NCI-H1048 (cell line): ENCODE data around the gene ERBB4.
"Not testable (repeated sequence)": the region's sequence is repeated elsewhere in the genome, so short reads cannot be mapped to it uniquely, and the experiment has no call there.

Source experiments
- DNase-seq: peaks from one replicate; lab custom pipeline; 2025; lab: John Stamatoyannopoulos, UW

The ERBB4 gene

DNA sequence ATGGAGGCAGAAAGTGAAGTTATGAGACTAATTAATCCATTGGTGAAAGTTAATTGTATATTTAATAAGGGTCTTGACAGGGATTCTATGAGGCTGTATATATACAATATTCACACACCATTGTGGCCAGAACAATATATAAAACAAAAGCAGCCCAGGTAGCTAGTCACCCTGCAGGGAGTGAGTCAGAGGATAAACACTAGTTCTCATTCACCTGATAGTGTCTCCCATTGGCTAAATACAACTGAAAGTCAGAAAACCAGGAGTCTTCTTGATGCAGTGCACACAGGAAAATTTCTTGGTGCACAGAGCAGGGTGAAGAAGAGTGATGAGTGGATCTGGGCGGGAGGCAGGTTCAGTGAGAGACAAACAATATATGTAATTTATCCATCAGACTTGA, 465.2 kb downstream of the ERBB4 start:
- DNase-seq, result no peak

DNA sequence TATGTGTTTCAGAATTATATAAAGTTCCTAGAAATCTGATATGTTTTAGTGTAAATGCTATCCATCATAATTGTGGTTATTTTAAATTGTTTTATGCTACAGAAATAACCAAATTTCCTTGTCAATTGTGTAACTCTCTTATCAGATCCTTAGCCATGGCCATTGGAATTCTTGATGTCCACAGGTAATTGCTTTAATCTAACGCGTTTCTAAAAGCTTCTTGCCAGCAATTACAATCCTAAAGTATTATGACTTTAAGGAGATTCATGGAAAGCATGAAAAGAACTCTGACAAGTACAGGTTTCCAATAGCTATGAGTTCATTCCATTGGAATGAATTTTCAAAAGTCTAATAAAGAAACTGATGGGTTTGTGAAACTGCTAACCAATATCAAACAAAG, 472.1 kb downstream of the ERBB4 start:
- no peak for DNase-seq

DNA sequence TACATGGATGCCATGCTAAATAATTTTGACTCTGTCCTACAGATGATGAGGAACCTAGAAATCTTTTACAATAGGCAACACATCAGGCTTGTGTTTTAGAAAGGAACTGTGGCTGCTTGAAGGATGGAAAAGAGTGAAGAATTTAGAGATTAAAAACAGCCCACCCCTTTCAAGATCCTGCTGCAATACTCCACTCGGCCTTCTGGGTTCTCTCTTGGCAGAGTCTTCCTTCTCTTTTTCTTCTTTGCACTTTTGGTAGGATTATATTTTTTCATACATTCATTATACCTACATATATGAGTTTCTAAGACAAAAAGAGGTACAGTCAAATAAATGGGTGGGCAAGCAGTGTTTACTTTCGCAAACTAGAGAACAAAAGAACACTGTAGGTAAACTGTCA, 474.3 kb downstream of the ERBB4 start:
- no peak for DNase-seq

DNA sequence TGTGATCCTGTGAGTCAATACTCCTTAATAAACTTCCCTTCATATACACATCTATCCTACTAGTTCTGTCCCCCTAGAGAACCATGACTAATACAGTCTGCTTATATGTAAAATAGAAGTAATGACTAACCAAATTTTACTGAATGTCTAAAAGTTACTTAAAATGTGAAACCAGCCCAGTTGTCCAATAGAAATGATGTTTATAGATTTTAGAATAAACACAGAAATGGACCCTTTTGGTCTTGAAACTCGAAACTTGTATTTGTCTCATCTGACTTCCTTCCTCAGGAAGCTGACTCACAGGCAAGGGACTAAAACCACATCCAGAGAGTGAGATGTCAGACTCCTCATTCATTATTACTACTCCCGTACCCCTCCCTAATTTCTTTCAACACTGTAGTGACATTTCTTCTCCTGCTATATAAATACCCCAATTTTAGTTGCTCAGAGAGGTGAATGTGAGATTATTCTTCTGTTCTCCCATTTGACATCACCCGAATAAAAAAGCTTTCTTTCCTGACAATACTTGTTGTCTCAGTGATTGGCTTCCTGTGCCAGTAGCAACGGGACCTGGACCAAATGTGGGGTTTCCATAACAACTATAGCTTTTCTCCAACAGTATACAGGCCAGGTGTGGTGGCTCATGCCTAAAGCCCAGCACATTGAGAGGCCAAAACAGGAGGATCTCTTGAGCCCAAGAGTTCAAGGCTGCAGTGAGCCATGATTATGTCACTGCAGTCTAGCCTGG, 486.0 kb downstream of the ERBB4 start:
- no peak for DNase-seq

DNA sequence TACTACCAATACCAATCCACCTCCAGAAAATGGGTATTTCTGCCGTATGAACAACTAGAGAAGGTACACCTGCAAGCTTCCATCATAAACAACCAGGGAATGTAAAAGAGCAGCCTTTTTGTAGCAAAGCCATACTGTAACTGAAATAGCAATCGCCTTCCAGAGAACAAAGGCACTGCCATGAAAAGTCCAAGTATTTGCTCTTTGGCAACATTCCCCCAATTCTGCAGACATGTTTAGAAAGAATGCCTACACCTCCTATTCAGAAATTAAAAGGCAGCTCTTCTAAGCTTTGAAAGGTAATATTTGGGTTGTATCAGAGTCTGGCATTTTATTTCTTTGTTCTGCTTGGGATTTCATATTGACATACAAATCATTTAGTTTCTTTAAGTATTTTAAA, 487.7 kb downstream of the ERBB4 start:
- DNase-seq, result no peak

GRCh38 chr2:212042562-212042961, 496.0 kb downstream of the ERBB4 start:
- DNase-seq, result no peak

- DNase-seq, result no peak
Observed at GRCh38 chr2:212037062-212037461, 501.5 kb downstream of the ERBB4 start.

- no peak for DNase-seq
Observed at GRCh38 chr2:212034841-212035585, 503.6 kb downstream of the ERBB4 start.

DNA sequence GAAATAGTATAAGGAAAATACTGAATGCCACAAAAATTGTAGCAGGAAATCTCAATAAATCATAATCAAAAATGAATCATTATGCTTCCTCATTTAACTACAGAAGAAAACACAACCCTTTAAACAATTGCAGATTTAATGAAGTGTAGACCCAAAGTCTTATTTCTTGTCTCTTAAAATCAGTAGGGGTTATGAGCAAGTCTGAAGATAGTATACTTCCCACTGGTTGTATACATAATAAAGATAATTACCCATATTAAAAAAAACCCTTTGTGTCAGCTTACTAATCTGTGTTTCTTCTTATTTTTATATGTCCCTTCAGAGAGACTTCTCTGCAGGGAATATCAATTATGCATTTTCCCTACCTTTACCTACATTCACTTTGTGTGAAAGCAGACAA, 504.7 kb downstream of the ERBB4 start:
- DNase-seq, result no peak

- DNase-seq, result no peak
Observed at GRCh38 chr2:212032536-212033219, 505.9 kb downstream of the ERBB4 start.

GRCh38 chr2:212032032-212032431, 506.6 kb downstream of the ERBB4 start:
- DNase-seq, result no peak

DNA sequence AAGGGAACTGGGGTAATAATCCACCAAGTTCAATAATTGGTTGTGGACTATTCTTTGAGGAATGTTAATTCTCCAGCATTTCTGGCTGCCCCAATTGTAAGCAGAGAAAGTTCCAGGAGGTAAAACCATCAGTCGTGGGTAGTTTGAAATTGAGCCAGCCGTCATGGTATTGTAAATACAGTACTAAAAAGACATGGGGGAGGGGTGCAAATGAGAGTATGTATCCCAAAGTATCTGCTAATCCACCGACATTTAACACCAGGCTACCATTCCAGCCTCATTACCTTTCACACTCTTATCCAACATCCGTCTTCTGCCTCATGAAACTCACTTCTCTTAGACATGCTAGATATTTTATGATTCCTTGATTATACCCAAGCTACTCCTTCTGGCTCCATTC, 507.9 kb downstream of the ERBB4 start:
- DNase-seq, result no peak

DNA sequence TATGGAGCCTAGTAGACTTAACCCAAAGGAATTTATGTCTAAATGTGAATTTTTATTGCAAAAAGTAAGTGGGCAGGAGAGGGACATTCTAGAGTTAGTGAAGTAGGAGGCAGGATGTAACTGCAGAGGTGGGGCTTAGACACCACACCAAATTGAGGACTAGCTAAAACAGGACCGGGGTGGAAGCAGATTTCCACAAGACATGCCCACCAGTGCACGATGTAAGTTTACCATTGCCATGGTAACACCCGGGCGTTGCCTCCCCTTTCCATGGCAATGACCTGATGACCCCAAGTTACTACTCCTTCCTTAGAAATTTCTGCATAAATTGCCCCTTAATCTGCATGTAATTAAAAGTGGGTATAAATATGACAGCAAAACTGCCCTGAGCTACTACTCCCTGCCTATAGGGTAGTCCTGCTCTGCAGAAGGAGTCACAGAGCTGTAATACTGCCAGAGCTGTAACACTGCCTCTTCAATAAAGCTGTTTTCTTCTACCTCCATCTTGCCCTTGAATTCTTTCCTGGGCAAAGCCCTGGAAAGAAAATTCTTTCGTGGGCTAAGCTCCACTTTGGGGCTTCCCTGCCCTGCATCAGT, 509.7 kb downstream of the ERBB4 start:
- DNase-seq, result no peak

DNA sequence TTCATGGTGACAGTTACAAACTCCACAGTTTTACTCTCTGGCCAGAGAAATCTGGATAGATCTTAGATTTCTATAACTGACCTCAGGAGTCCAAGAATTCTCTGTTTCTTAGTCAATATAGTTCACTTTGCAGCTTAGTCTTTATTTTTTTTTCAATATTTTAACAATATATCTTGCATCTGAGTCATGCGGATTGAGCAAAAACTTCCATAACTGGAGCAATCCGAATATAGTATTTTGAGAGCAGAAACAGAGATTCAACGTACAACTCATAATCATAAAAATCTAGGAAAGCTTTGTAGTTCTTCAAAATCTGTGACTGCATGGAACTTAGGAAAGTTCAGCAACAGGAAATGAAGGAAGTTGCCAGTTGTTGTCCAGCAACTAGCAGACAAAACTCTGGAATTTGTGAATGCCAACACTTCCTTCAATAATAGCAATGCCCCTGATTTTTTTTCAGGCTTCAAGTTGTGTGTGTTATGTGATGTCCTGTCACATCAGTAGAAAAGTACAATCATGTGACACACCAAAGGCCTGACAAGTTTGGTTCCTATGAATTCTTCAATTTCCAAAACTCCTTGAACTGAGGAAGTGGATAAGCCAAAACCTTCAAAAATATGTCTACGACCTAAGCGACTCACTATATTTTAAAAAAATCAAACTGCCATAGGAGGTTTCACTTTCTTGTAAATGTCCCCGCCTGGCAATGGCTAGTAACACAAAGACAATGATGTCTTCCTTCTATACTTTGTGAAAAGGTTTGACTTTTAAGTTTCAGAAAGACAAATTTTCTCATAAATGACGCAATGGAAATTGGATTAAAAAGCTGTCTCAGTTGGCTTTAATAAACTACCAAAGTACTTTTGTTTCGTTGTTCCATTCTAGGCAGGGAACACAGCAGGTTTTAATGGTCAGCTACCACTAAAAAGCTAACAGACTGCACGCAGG, 510.6 kb downstream of the ERBB4 start:
- no peak for DNase-seq

GRCh38 chr2:212024040-212024439, 514.6 kb downstream of the ERBB4 start:
- no peak for DNase-seq

GRCh38 chr2:212022966-212023365, 515.6 kb downstream of the ERBB4 start:
- DNase-seq, result no peak

DNA sequence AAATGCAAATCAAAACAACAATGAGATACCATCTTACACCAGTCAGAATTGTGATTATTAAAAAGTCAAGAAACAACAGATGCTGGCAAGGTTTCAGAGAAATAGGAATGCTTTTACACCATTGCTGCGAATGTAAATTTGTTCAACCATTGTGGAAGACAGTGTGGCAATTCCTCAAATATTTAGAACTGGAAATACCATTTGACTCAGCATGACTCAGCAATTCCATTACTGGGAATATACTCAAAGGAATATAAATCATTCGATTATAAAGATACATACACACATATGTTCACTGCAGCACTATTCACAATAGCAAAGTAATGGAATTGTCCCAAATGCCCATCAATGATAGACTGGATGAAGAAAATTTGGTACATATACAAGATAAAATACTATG, 516.7 kb downstream of the ERBB4 start:
- DNase-seq, result no peak

- DNase-seq, result no peak
Observed at GRCh38 chr2:212015588-212015987, 523.0 kb downstream of the ERBB4 start.

DNA sequence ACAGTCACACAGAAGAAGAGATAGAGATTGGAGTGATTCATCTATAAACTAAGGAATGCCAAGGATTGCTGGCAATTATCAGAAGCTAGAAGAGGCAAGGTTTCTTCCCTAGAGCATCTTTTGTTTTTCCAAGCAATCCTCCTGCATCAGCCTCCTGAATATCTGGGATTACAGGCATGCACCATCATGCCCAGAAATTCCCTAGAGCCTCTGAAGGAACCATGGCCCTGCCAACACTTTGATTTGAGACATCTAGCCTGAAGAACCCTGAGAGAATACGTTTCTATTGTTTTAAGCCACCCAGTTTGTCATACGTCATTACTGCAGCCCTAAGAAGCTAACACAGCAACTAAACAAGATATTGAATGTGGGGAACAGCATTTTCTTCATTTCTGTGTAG, 525.0 kb downstream of the ERBB4 start:
- DNase-seq, result no peak

DNA sequence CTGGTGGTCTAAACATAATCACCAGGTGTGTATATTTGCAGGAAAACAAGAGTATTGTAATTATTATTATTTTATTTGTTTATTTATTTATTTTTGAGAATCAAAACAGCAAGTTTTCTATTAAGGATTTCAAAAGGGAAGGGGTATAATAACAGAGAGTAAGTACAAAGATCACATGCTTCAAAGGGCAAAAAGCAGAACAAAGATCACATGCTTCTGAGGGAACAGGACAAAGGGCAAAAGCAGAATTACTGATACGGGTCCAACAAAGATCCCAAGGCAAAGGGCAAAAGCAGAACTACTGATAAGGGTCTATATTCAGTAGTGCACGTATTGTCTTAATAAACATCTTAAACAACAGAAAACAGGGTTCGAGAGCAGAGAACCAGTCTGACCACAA, 528.3 kb downstream of the ERBB4 start:
- not testable (repeated sequence) for DNase-seq

DNA sequence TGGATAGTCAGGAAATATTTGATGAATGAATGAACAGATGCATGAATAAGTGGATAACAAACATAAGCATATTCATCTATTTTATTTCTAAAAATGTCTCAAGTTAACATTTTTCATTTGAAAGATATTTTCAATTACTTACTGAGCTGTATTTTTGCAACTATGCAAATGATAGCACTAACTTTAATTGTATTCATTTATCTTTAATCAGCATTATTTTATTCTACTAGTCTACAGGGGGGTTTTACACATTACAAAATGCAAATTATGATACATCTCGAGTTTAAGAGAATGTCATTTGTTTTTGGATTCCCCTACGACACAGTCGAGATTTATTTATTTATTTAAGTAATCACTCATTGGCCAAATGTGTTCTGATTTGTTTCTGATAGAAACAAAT, 530.6 kb downstream of the ERBB4 start:
- no peak for DNase-seq
